ENCODE data around the gene DCDC2.
"Not testable (repeated sequence)": the region's sequence is repeated elsewhere in the genome, so short reads cannot be mapped to it uniquely, and the experiment has no call there.

The DCDC2 gene

GRCh38 chr6:24323632-24324337 lies 34.1 kb downstream of the DCDC2 start:
- no peak for DNase-seq

- no peak for DNase-seq
These were observed 34.9 kb downstream of the DCDC2 start for GRCh38 chr6:24322924-24323323.

GRCh38 chr6:24322446-24322845 lies 35.4 kb downstream of the DCDC2 start:
- DNase-seq = not testable (repeated sequence)

GRCh38 chr6:24321538-24322162 lies 36.2 kb downstream of the DCDC2 start:
- DNase-seq = no peak

GRCh38 chr6:24313251-24314141 lies 44.4 kb downstream of the DCDC2 start:
- no peak for DNase-seq

- not testable (repeated sequence) for DNase-seq
These were observed 46.1 kb downstream of the DCDC2 start for GRCh38 chr6:24311775-24312174.

GRCh38 chr6:24307881-24308280 lies 50.0 kb downstream of the DCDC2 start:
- no peak for DNase-seq

- DNase-seq = no peak
These were observed 50.9 kb downstream of the DCDC2 start for GRCh38 chr6:24306936-24307335.

- no peak for DNase-seq
These were observed 51.8 kb downstream of the DCDC2 start for GRCh38 chr6:24306038-24306437.

- DNase-seq = no peak
These were observed 60.9 kb downstream of the DCDC2 start for GRCh38 chr6:24296944-24297343.

- DNase-seq = not testable (repeated sequence)
These were observed 64.0 kb downstream of the DCDC2 start for GRCh38 chr6:24293852-24294251.

- DNase-seq = no peak
These were observed 70.6 kb downstream of the DCDC2 start for GRCh38 chr6:24287239-24287638.

GRCh38 chr6:24284006-24284405 lies 73.9 kb downstream of the DCDC2 start:
- DNase-seq = no peak

GRCh38 chr6:24283043-24283985 lies 74.5 kb downstream of the DCDC2 start:
- peak; percentile 66 for DNase-seq

- no peak for DNase-seq
These were observed 83.3 kb downstream of the DCDC2 start for GRCh38 chr6:24274441-24275083.

GRCh38 chr6:24273096-24273870 lies 84.6 kb downstream of the DCDC2 start:
- DNase-seq = no peak

- no peak for DNase-seq
These were observed 85.3 kb downstream of the DCDC2 start for GRCh38 chr6:24272553-24272952.

- DNase-seq = no peak
These were observed 85.7 kb downstream of the DCDC2 start for GRCh38 chr6:24272148-24272547.

- DNase-seq = no peak
These were observed 87.8 kb downstream of the DCDC2 start for GRCh38 chr6:24270011-24270410.

- DNase-seq = not testable (repeated sequence)
These were observed 99.6 kb downstream of the DCDC2 start for GRCh38 chr6:24258214-24258613.

GRCh38 chr6:24257282-24257681 lies 100.6 kb downstream of the DCDC2 start:
- no peak for DNase-seq

All from 8988T (cell line).